NT2/D1 (cell line): Measurements from ENCODE around the gene GRIK1.

ENCODE experiments used
- DNase-seq: peaks from one replicate; pipeline ENCODE4 v3.0.0-alpha.2; 2011; ENCODE audit warnings: low read depth, low spot score
- H3K27me3 ChIP-seq: 2 replicates; pipeline ENCODE4 v1.6.0; 2011; ENCODE audit warnings: mild to moderate bottlenecking; ENCODE audit not compliant: insufficient read length, insufficient read depth
- H3K36me3 ChIP-seq: 2 replicates; pipeline ENCODE4 v1.6.1; 2011; ENCODE audit warnings: mild to moderate bottlenecking, low read length, mixed read lengths; ENCODE audit not compliant: insufficient read depth, insufficient read length
- H3K4me1 ChIP-seq: 2 replicates; pipeline ENCODE4 v1.5.1; 2011; ENCODE audit not compliant: insufficient read depth, insufficient read length
- H3K4me3 ChIP-seq: 2 replicates; pipeline ENCODE4 v1.5.1; 2011; ENCODE audit warnings: low read depth; ENCODE audit not compliant: insufficient read length
- H3K9ac ChIP-seq: 2 replicates; pipeline ENCODE4 v1.6.0; 2011; ENCODE audit warnings: low read depth; ENCODE audit not compliant: insufficient read length
- H3K9me3 ChIP-seq: 2 replicates; pipeline ENCODE4 v1.5.1; 2011; ENCODE audit warnings: mild to moderate bottlenecking, low read length; ENCODE audit not compliant: insufficient read depth
- SUZ12 ChIP-seq: IDR thresholded peaks from 2 replicates; pipeline ENCODE4 v1.6.1; 2011; ENCODE audit not compliant: insufficient read length, insufficient read depth; ENCODE audit errors: extremely low read depth
- YY1 ChIP-seq: IDR thresholded peaks from 2 replicates; pipeline ENCODE4 v1.6.1; 2011; ENCODE audit not compliant: insufficient read length, insufficient read depth
- ZNF274 ChIP-seq: IDR thresholded peaks from 2 replicates; pipeline ENCODE4 v1.6.1; 2011; ENCODE audit warnings: mild to moderate bottlenecking, low read depth, low read length

GRIK1 gene

DNA sequence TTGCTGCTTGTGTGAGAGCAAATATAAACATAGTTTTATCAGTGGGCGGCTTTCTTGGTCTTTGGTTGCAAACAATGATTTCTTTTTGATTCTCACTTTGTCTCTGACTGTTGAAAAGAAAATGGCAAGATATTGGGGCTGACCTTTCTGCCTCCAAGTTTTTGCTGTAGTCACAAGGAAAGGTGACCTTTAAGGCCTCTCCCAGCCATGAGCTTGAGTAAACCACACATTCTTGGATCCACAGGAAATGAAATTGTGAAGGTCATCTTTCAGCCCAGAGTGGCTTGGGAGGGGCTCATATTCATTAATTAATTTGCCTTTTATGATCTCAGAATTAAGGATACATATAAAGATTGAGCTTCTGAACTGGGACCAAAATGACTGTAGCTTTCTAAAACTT lies 399.5 kb downstream of the GRIK1 start:
- TF ChIP-seq YY1 (no peak), ZNF274 (no peak), SUZ12 (no peak)
- Histone ChIP-seq H3K4me3 (no peak overlapping the region), H3K36me3 (no peaks in the 10 kb centered on the region), H3K9me3 (no peaks in the 10 kb centered on the region), H3K9ac (no peak overlapping the region), H3K27me3 (no peaks in the 10 kb centered on the region), H3K4me1 (no peaks in the 10 kb centered on the region)
- no peak for DNase-seq

DNA sequence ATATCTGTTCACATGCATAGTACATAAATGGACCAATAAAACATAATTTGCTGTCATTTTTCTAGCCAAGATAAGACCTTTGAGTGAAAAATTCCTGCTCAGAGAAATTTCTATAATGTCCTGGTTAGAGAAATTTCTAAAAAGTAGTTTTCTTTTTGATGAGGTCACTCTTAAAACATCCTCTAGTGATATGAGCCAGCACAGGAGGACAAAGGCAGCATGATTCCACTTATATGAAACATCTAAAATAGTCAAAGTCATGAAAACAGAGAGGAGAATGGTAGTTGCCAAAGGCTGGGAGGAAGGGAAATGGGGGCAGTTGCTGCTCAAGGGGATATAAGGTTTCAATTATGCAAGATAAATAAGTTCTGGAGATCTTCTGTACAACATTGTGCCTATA lies 401.7 kb downstream of the GRIK1 start:
- Histone ChIP-seq H3K4me3 (no peak overlapping the region), H3K4me1 (no peaks in the 10 kb centered on the region), H3K36me3 (no peaks in the 10 kb centered on the region), H3K9ac (no peak overlapping the region), H3K9me3 (no peaks in the 10 kb centered on the region), H3K27me3 (no peaks in the 10 kb centered on the region)
- DNase-seq, result no peak
- no peak for TF ChIP-seq ZNF274
- TF ChIP-seq YY1, result no peak
- no peak for TF ChIP-seq SUZ12

DNA sequence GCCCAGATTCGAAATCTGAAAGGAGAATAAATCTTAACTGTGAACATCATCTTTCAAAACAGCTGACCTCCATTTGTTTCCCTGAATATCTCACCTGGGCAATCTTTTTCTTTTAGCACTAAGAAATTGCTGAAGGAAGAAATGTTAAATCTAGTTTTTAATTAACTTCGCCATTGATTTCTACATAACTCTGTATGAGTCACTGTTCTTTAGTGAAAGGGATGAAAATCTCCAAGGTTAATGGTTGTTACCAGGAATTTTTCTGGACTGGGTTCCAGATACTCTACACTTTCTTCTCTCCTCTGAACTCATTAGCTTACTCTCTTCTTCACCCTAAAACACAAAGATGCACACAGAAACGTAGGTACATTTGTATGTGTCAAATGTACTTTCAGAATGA lies 405.3 kb downstream of the GRIK1 start:
- Histone ChIP-seq H3K4me3 (no peak overlapping the region), H3K27me3 (no peaks in the 10 kb centered on the region), H3K36me3 (no peaks in the 10 kb centered on the region), H3K9ac (no peak overlapping the region), H3K4me1 (no peaks in the 10 kb centered on the region), H3K9me3 (no peaks in the 10 kb centered on the region)
- no peak for DNase-seq
- TF ChIP-seq SUZ12 (no peak), YY1 (no peak), ZNF274 (no peak)

DNA sequence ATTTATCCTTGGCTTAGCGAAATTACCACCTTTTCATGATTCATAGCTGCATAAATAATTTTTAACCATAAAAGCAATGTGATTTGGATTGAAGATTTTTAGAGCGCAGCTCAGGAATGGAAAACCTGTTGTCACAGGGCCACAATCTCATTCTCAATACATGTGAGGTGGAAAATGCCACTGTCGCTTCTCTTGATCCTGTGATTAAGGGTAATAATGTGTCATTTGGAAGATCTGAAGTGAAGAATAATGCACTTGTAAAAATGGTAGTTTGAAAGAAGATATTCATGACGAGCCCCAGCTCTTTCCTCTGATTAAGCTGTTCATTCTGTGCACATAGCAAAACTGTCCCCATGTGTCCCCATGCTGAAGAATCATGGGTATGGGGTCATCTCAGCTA lies 410.7 kb downstream of the GRIK1 start:
- no peak for DNase-seq
- Histone ChIP-seq H3K4me3 (no peak overlapping the region), H3K9ac (no peak overlapping the region), H3K4me1 (no peaks in the 10 kb centered on the region), H3K27me3 (no peaks in the 10 kb centered on the region), H3K9me3 (peaks cover 26% of the 10 kb centered on the region), H3K36me3 (no peaks in the 10 kb centered on the region)
- TF ChIP-seq ZNF274, result no peak
- TF ChIP-seq SUZ12, result no peak
- TF ChIP-seq YY1, result no peak

DNA sequence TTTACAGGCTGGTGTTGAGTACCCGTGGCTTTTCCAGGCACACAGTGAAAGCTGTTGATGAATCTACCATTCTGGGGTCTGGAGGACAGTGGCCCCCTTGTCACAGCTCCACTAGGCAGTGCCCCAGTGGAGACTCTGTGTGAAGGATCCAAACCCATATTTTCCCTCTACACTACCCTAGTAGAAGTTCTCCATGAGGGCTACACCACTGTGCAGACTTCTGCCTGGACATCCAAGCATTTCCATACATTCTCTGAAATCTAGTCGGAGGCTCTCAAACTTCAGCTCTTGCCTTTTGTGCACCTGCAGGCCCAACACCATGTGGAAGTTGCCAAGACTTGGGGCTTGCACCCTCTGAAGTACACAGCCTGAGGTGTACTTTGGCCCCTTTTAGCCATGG lies 413.3 kb downstream of the GRIK1 start:
- no peak for DNase-seq
- Histone ChIP-seq H3K36me3 (no peaks in the 10 kb centered on the region), H3K4me3 (no peak overlapping the region), H3K9ac (no peak overlapping the region), H3K27me3 (no peaks in the 10 kb centered on the region), H3K4me1 (no peaks in the 10 kb centered on the region), H3K9me3 (peaks cover 26% of the 10 kb centered on the region)
- TF ChIP-seq ZNF274 (no peak), SUZ12 (no peak), YY1 (no peak)

DNA sequence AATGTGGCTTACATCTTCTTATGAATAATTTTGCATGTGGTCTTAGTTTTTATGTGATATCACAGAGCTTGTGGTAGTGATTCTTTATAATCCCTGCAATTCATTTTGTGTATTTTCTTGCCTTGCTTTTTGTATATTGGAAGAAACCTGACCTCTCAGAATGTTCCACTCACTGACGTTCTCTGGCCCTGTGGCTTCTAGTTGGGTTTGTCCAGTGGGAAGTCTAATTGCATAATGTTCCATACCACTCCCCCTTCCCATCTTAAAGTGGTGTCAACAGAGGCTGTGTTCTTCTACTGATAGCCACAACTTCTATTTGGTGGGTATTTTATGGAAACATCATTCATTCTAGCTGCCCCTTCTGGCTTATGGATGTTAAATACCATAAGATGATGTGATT lies 415.7 kb downstream of the GRIK1 start:
- TF ChIP-seq YY1 (no peak), SUZ12 (no peak), ZNF274 (no peak)
- H3K9ac ChIP-seq, result no peak overlapping the region
- H3K27me3 ChIP-seq, result no peaks in the 10 kb centered on the region
- no peaks in the 10 kb centered on the region for H3K36me3 ChIP-seq
- H3K4me3 ChIP-seq, result no peak overlapping the region
- no peaks in the 10 kb centered on the region for H3K4me1 ChIP-seq
- DNase-seq, result no peak
- H3K9me3 ChIP-seq, result peaks cover 26% of the 10 kb centered on the region

DNA sequence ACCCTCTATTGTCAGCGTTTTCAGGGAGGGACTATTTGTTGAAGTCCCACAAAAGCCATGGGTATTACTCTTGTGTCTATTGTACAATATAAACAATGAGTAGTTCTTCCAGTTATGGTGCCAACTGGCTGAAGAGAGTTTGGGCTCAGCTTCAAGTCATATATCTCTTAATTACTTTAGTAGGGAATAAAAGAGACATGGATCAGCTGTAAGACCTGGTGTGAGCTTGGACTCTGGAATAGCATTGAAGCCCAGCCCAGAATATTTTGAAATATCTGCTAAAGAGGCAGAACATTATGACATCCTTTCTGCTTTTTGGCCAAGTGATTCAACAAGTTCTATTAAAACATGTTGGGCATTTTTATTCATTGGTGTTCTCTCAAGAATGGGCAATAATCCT lies 416.1 kb downstream of the GRIK1 start:
- Histone ChIP-seq H3K9me3 (peaks cover 26% of the 10 kb centered on the region), H3K4me3 (no peak overlapping the region), H3K36me3 (no peaks in the 10 kb centered on the region), H3K27me3 (no peaks in the 10 kb centered on the region), H3K4me1 (no peaks in the 10 kb centered on the region), H3K9ac (no peak overlapping the region)
- DNase-seq, result no peak
- TF ChIP-seq SUZ12, result no peak
- TF ChIP-seq ZNF274, result no peak
- no peak for TF ChIP-seq YY1

DNA sequence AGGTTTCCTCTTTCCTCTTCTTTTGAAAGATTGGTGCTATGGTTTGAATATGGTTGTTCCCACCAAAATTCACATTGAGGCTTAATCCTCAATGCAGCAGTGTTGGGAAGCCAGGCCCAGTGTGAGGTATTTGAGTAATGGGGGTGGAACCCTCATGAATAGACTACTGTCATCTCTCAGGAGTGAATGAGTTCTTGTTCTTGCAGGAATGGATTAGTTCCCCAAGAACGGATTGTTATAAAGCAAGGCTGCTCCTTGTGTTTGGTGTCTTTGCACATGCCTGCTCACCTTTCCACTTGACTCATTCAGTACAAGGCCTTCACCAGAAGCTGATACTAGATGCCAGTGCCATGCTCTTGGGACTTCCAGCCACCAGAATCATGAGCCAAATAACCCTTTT lies 417.9 kb downstream of the GRIK1 start:
- TF ChIP-seq ZNF274 (no peak), YY1 (no peak), SUZ12 (no peak)
- Histone ChIP-seq H3K9me3 (peaks cover 20% of the 10 kb centered on the region), H3K4me3 (no peak overlapping the region), H3K9ac (no peak overlapping the region), H3K27me3 (no peaks in the 10 kb centered on the region), H3K4me1 (no peaks in the 10 kb centered on the region), H3K36me3 (no peaks in the 10 kb centered on the region)
- no peak for DNase-seq
